AG09309 (cell line): ENCODE data around the gene DGLUCY.

Experiments
- DNase-seq: peaks from one replicate; pipeline ENCODE4 v3.0.0-alpha.2; 2010; ENCODE audit warnings: low read depth
- H3K4me3 ChIP-seq: 2 replicates; pipeline ENCODE4 v1.5.1; 2011; ENCODE audit warnings: mild to moderate bottlenecking, low read depth, low read length, moderate library complexity; ENCODE audit not compliant: control insufficient read depth
- CTCF ChIP-seq: IDR thresholded peaks from 2 replicates; pipeline ENCODE4 v1.5.1; 2011; ENCODE audit warnings: mild to moderate bottlenecking, low read depth, low read length, inconsistent platforms; ENCODE audit not compliant: insufficient read depth, control insufficient read depth; ENCODE audit errors: missing control alignments

Gene DGLUCY

GRCh38 chr14:91271639-91272038, 157.8 kb downstream of the DGLUCY start:
- no peak for TF ChIP-seq CTCF
- no peak overlapping the region for H3K4me3 ChIP-seq
- DNase-seq, result no peak

GRCh38 chr14:91272341-91273272, 158.7 kb downstream of the DGLUCY start:
- no peak overlapping the region for H3K4me3 ChIP-seq
- no peak for TF ChIP-seq CTCF
- DNase-seq, result no peak

GRCh38 chr14:91273273-91273884, 159.5 kb downstream of the DGLUCY start:
- no peak for TF ChIP-seq CTCF
- DNase-seq, result no peak

GRCh38 chr14:91273885-91274273, 160.0 kb downstream of the DGLUCY start:
- no peak for DNase-seq
- H3K4me3 ChIP-seq, result no peak overlapping the region
- no peak for TF ChIP-seq CTCF

More at GRCh38 chr14:91273273-91273884, 159.5 kb downstream of the DGLUCY start:
- H3K4me3 ChIP-seq, result no peak overlapping the region

- no peak for DNase-seq
- no peak for TF ChIP-seq CTCF
- no peak overlapping the region for H3K4me3 ChIP-seq
These were observed 160.9 kb downstream of the DGLUCY start for GRCh38 chr14:91274796-91275195.
